H1 (cell line): ENCODE measurements around the gene ARPC3. TPM values are rescaled to one million over a fixed set of nuclear protein-coding genes. Genes with fewer than 3 reads are reported as not detected.

Source experiments
- CTCF ChIA-PET: fragments of 300-600 bp; sonication (Branson Sonifier 250); formaldehyde crosslinking; loops from one replicate; lab custom pipeline; 2021; ENCODE audit not compliant: partially characterized antibody; lab: Charles Lee
- POLR2A ChIA-PET: fragments of 300-600 bp; sonication (Branson Sonifier 250); formaldehyde crosslinking; loops from one replicate; lab custom pipeline; 2021; ENCODE audit warnings: inconsistent platforms; ENCODE audit not compliant: partially characterized antibody; lab: Charles Lee
- DNase-seq, 2 experiments: peaks; one replicate each; pipeline versions ENCODE4 v3.0.0 to v3.0.0-alpha.2; 2010 to 2022; ENCODE audit warnings: low spot score in 2 of 2, low read depth in 1 of 2, mixed read lengths in 1 of 2
- FAIRE-seq: peaks from 2 replicates; lab custom pipeline; 2011; peaks lifted over from hg19 to GRCh38; lab: Jason Lieb, UNC
- H2AFZ ChIP-seq: 2 replicates; pipeline ENCODE4 v1.8.1; 2012; ENCODE audit warnings: low read length, inconsistent platforms
- H2AK5ac ChIP-seq: 2 replicates; pipeline ENCODE4 v1.6.1; 2013; ENCODE audit warnings: low read depth, low read length
- H2BK120ac ChIP-seq: replicated peaks from 2 replicates; pipeline ENCODE3; 2013; ENCODE audit warnings: low read depth, low read length, inconsistent platforms
- H2BK12ac ChIP-seq: 2 replicates; pipeline ENCODE4 v1.6.1; 2013; ENCODE audit warnings: low read depth, low read length
- H2BK15ac ChIP-seq: 2 replicates; pipeline ENCODE4 v1.6.1; 2013; ENCODE audit warnings: low read length
- H2BK20ac ChIP-seq: 2 replicates; pipeline ENCODE4 v1.6.1; 2013; ENCODE audit warnings: low read length
- H2BK5ac ChIP-seq: 2 replicates; pipeline ENCODE4 v1.6.1; 2013; ENCODE audit warnings: low read depth, low read length
- H3K14ac ChIP-seq: 2 replicates; pipeline ENCODE4 v1.6.1; 2013; ENCODE audit warnings: inconsistent platforms; ENCODE audit not compliant: insufficient read length
- H3K18ac ChIP-seq: 2 replicates; pipeline ENCODE4 v1.6.1; 2013; ENCODE audit warnings: low read length; ENCODE audit errors: extremely low read depth
- H3K23ac ChIP-seq: 2 replicates; pipeline ENCODE4 v1.6.1; 2013; ENCODE audit warnings: inconsistent platforms; ENCODE audit not compliant: insufficient read length
- H3K23me2 ChIP-seq: 2 replicates; pipeline ENCODE4 v1.6.1; 2013; ENCODE audit warnings: low read depth, low read length
- H3K27ac ChIP-seq: 2 replicates; pipeline ENCODE4 v1.6.1; 2011; ENCODE audit warnings: low read depth, low read length, inconsistent platforms
- H3K27me3 ChIP-seq, 4 experiments: replicated peaks in 1 of 4; 1 replicate in 1 of 4; 2 replicates in 3 of 4; pipeline versions ENCODE4 v1.6.1 to v1.8.1; 2011 to 2013; ENCODE audit warnings: low read length in 3 of 4, mild to moderate bottlenecking in 3 of 4, inconsistent platforms in 2 of 4, mixed read lengths in 2 of 4, moderate library complexity in 1 of 4; ENCODE audit not compliant: control insufficient read depth in 3 of 4, insufficient read depth in 3 of 4; ENCODE audit errors: extremely low read depth in 1 of 4
- H3K36me3 ChIP-seq, 4 experiments: 2 replicates each; pipeline versions ENCODE4 v1.6.1 to v1.8.1; 2011 to 2013; ENCODE audit warnings: mild to moderate bottlenecking in 4 of 4, low read length in 3 of 4, moderate library complexity in 2 of 4, control low read depth in 1 of 4, inconsistent platforms in 1 of 4; ENCODE audit not compliant: insufficient read depth in 4 of 4, control insufficient read depth in 2 of 4
- H3K4ac ChIP-seq: replicated peaks from 2 replicates; pipeline ENCODE3; 2013; ENCODE audit warnings: low read length, low read depth, mixed read lengths, inconsistent platforms; ENCODE audit not compliant: insufficient read length
- H3K4me1 ChIP-seq, 4 experiments: replicated peaks in 1 of 4; 1 replicate in 1 of 4; 2 replicates in 3 of 4; pipeline versions ENCODE4 v1.6.1 to v1.8.1; 2011 to 2013; ENCODE audit warnings: low read length in 3 of 4, inconsistent platforms in 2 of 4, mixed read lengths in 1 of 4; ENCODE audit not compliant: insufficient read depth in 4 of 4, control insufficient read depth in 3 of 4
- H3K4me2 ChIP-seq, 2 experiments: 2 replicates each; pipeline versions ENCODE4 v1.6.1 to v1.8.1; 2011 to 2013; ENCODE audit warnings: low read depth in 2 of 2, low read length in 2 of 2, control low read depth in 1 of 2, inconsistent platforms in 1 of 2, mild to moderate bottlenecking in 1 of 2; ENCODE audit not compliant: insufficient read depth in 1 of 2
- H3K4me3 ChIP-seq, 4 experiments: fragments of 200-600, 300-600 bp in 1 of 4; sonication (generic), shearing (Covaris generic), sonication (Bioruptor Twin) in 1 of 4; 2 replicates each; pipeline versions ENCODE4 v1.5.1 to v1.8.1; 2011 to 2016; ENCODE audit warnings: low read length in 4 of 4, low read depth in 3 of 4, control low read depth in 2 of 4, inconsistent platforms in 2 of 4, mild to moderate bottlenecking in 2 of 4, mixed read lengths in 1 of 4, moderate library complexity in 1 of 4; ENCODE audit not compliant: insufficient read depth in 2 of 4; ENCODE audit errors: extremely low read depth in 1 of 4
- H3K56ac ChIP-seq: replicated peaks from 2 replicates; pipeline ENCODE3; 2013; ENCODE audit warnings: low read depth, mild to moderate bottlenecking, mixed read lengths, low read length, inconsistent platforms; ENCODE audit not compliant: insufficient read length
- H3K79me1 ChIP-seq: 2 replicates; pipeline ENCODE4 v1.6.1; 2013; ENCODE audit warnings: low read depth, low read length, control low read depth
- H3K79me2 ChIP-seq, 2 experiments: 2 replicates each; pipeline versions ENCODE4 v1.6.1 to v1.8.1; 2012 to 2013; ENCODE audit warnings: low read length in 2 of 2, mild to moderate bottlenecking in 2 of 2, inconsistent platforms in 1 of 2; ENCODE audit not compliant: insufficient read depth in 2 of 2, control insufficient read depth in 1 of 2
- H3K9ac ChIP-seq, 4 experiments: replicated peaks in 1 of 4; 1 replicate in 1 of 4; 2 replicates in 3 of 4; pipeline versions ENCODE4 v1.6.1 to v1.8.1; 2011 to 2013; ENCODE audit warnings: low read depth in 3 of 4, low read length in 3 of 4, control low read depth in 2 of 4, mild to moderate bottlenecking in 2 of 4, moderate library complexity in 2 of 4, inconsistent platforms in 1 of 4; ENCODE audit errors: extremely low read depth in 1 of 4
- H3K9me3 ChIP-seq, 2 experiments: 2 replicates each; pipeline versions ENCODE4 v1.6.1 to v1.8.1; 2012 to 2013; ENCODE audit warnings: mild to moderate bottlenecking in 2 of 2, moderate library complexity in 2 of 2, control low read depth in 1 of 2, inconsistent platforms in 1 of 2, low read depth in 1 of 2, low read length in 1 of 2, mixed read lengths in 1 of 2; ENCODE audit not compliant: insufficient read depth in 2 of 2
- H4K20me1 ChIP-seq, 2 experiments: replicated peaks in 1 of 2; 2 replicates each; pipeline versions ENCODE3 to v1.8.1; 2011 to 2013; ENCODE audit warnings: inconsistent platforms in 2 of 2, low read length in 2 of 2, mild to moderate bottlenecking in 1 of 2; ENCODE audit not compliant: insufficient read depth in 2 of 2, control insufficient read depth in 1 of 2
- H4K5ac ChIP-seq: 2 replicates; pipeline ENCODE4 v1.6.1; 2013; ENCODE audit warnings: low read length, low read depth, mixed read lengths, inconsistent platforms; ENCODE audit not compliant: insufficient read length
- H4K8ac ChIP-seq: 2 replicates; pipeline ENCODE4 v1.8.0; 2013; ENCODE audit warnings: mild to moderate bottlenecking, moderate library complexity, low read length, inconsistent platforms; ENCODE audit not compliant: insufficient read depth; ENCODE audit errors: extremely low read depth
- H4K91ac ChIP-seq: replicated peaks from 2 replicates; pipeline ENCODE3; 2013; ENCODE audit warnings: low read length, mixed read lengths, inconsistent platforms; ENCODE audit not compliant: insufficient read length
- CREB1 ChIP-seq: IDR thresholded peaks from 2 replicates; pipeline ENCODE4 v1.6.1; 2012; ENCODE audit warnings: inconsistent platforms
- EZH2 ChIP-seq: fragments of 200-600 bp; sonication (generic); IDR thresholded peaks from 2 replicates; pipeline ENCODE4 v1.7.1; 2012; ENCODE audit warnings: low read depth, mild to moderate bottlenecking, moderate library complexity, low read length, inconsistent platforms; ENCODE audit not compliant: severe bottlenecking
- GTF2F1 ChIP-seq: IDR thresholded peaks from 2 replicates; pipeline ENCODE4 v1.6.1; 2012; ENCODE audit warnings: low read depth, low read length, improper control_type of control experiment, borderline replicate concordance
- SIX5 ChIP-seq: IDR thresholded peaks from 2 replicates; pipeline ENCODE4 v1.6.1; 2011; ENCODE audit warnings: mild to moderate bottlenecking, low read depth, low read length
- WGBS, 2 experiments: shearing (Covaris generic) in 1 of 2; methylation state at CpG; one replicate each; pipeline versions ENCODE4 v1.1.6 to v1.1.7; 2013 to 2015; ENCODE audit warnings: low lambda C conversion rate in 2 of 2, mixed read lengths in 2 of 2, inconsistent platforms in 1 of 2, low coverage in 1 of 2, missing lambda C conversion rate in 1 of 2; ENCODE audit not compliant: insufficient replicate concordance in 2 of 2, insufficient coverage in 1 of 2, insufficient read length in 1 of 2; ENCODE audit errors: extremely low coverage in 1 of 2, missing lambda C conversion rate in 1 of 2; 5-methylcytosine and 5-hydroxymethylcytosine counted together
- long read RNA-seq, 2 experiments: library from RNA in 1 of 2; library from capped mRNA in 1 of 2; stranded (forward); transcript quantifications; one replicate each; pipeline ENCODE4 v2.0.0, GENCODE V29; 2021; ENCODE audit warnings: inconsistent platforms in 1 of 2
- polyA minus RNA-seq, 3 experiments: library from RNA; depleted of rRNA, polyadenylated mRNA; stranded (reverse); fragments of >200 nt; gene quantifications; 1 replicate in 2 of 3; 2 replicates in 1 of 3; pipeline ENCODE4 v1.2.3, GENCODE V29; 2011
- polyA plus RNA-seq, 7 experiments: library from polyadenylated mRNA; depleted of rRNA in 3 of 7; stranded (reverse) in 5 of 7; unstranded in 2 of 7; fragments of >200 nt in 5 of 7; fragments of 200-250 nt in 2 of 7; gene quantifications; 1 replicate in 5 of 7; 2 replicates in 1 of 7; 4 replicates in 1 of 7; pipeline versions ENCODE4 v1.2.1 to v1.2.3, GENCODE V29; 2011 to 2013; ENCODE audit warnings: missing spikeins in 2 of 7, mixed read lengths in 2 of 7
- total RNA-seq: library from RNA; stranded (reverse); fragmentation: NEBNext Ultra II Directional; extraction: Animal tissue kit (Norgen Biotek cat#: 25700); gene quantifications from 2 replicates; pipeline ENCODE4 v1.2.1, GENCODE V29; 2021
- TF ChIP-seq, protein P1 (sequence below), 3 experiments: IDR thresholded peaks; 1 replicate in 2 of 3; 2 replicates in 1 of 3; pipeline versions ENCODE4 v1.5.1 to v1.6.1; 2011; ENCODE audit warnings: low read length in 3 of 3, mild to moderate bottlenecking in 3 of 3, inconsistent platforms in 2 of 3, low read depth in 1 of 3, moderate library complexity in 1 of 3; ENCODE audit not compliant: insufficient read depth in 1 of 3; ENCODE audit errors: control extremely low read depth in 1 of 3

ARPC3 gene
- total RNA-seq (160 and 170 TPM in 2 replicates), polyA plus RNA-seq (2011; rRNA removed) (33.8 and 36.7 TPM in 2 replicates), polyA minus RNA-seq (2011; rRNA and poly(A)+ RNA removed) (9.7 and 11.0 TPM in 2 replicates)
- 40.7 TPM for polyA plus RNA-seq (2011; cell fraction: cytosol; rRNA removed)
- 6.9 TPM for polyA plus RNA-seq (2011; cell fraction: nucleus; rRNA removed)
- polyA plus RNA-seq (2012, experiment 1 of 2): 121 to 247 TPM (median 129 TPM) in 4 replicates
- polyA plus RNA-seq (2012, experiment 2 of 2): 47.1 TPM
- polyA plus RNA-seq (2013, experiment 1 of 2): 177 TPM
- polyA plus RNA-seq (2013, experiment 2 of 2): 173 TPM
- 41.1 TPM for polyA minus RNA-seq (2011; cell fraction: cytosol; rRNA and poly(A)+ RNA removed)
- polyA minus RNA-seq (2011; cell fraction: nucleus; rRNA and poly(A)+ RNA removed): 15.9 TPM
- long read RNA-seq, experiment 1, transcript ARPC3-201 (7 exons, 1,014 nt): major isoform, 182 of 250 reads
- long read RNA-seq, experiment 1, partial matches to known transcripts: 58 of 250 reads
- long read RNA-seq, experiment 1, other reads (novel, unspliced or antisense): 7 of 250 reads
- long read RNA-seq, experiment 2, transcript ARPC3-201 (7 exons, 1,014 nt): major isoform, 625 of 638 reads
- long read RNA-seq, experiment 2, partial matches to known transcripts: 0 of 638 reads
- long read RNA-seq, experiment 2, other reads (novel, unspliced or antisense): 13 of 638 reads

GRCh38 chr12:110449799-110450497 lies at the start of gene ARPC3:
Gene ARPC3, minus strand, starts transcription at chr12:110450337. Its CDS starts 77 bp downstream, at chr12:110450260.
- Histone ChIP-seq H3K4ac (no peak within 1 kb of the TSS), H4K8ac (peak within 1 kb of the TSS; percentile 90; the same call in 1 of the 2 replicates), H2BK120ac (no peak within 1 kb of the TSS), H3K9me3 (no peaks in the 10 kb centered on the region), H3K14ac (no peak within 1 kb of the TSS), H2BK15ac (no peak within 1 kb of the TSS), H4K20me1 (no peaks in the 10 kb centered on the region), H2AK5ac (no peak within 1 kb of the TSS), H4K91ac (no peak within 1 kb of the TSS), H3K27me3 (no peaks in the 10 kb centered on the region), H2BK12ac (no peak within 1 kb of the TSS), H3K23ac (no peak within 1 kb of the TSS), H4K5ac (peak within 1 kb of the TSS; percentile 87), H3K4me2 (peak within 1 kb of the TSS; percentile 61 to 77), H2AFZ (no peak within 1 kb of the TSS; the same call in 1 of the 2 replicates), H3K9ac (peak within 1 kb of the TSS in 3 of 4 experiments; percentile 45 to 61 (median 49); a peak in 5 of 7 replicates), H3K4me3 (peak within 1 kb of the TSS; percentile 63 to 93 (median 87)), H3K56ac (peak within 1 kb of the TSS; percentile 90), H3K79me1 (peaks cover 3% of the 10 kb centered on the region), H3K27ac (peak within 1 kb of the TSS; percentile 11; the same call in 1 of the 2 replicates), H2BK20ac (no peak within 1 kb of the TSS), H2BK5ac (peak within 1 kb of the TSS; percentile 66; the same call in 1 of the 2 replicates), H3K23me2 (no peaks in the 10 kb centered on the region), H3K36me3 (peaks cover 0 to 28% (median 12%) of the 10 kb centered on the region in 4 experiments; a peak in 6 of 8 replicates), H3K79me2 (peaks cover 0 to 20% of the 10 kb centered on the region in 2 experiments; a peak in 2 of 4 replicates), H3K4me1 (peaks cover 0 to 3% (median 0%) of the 10 kb centered on the region in 4 experiments; a peak in 1 of 7 replicates), H3K18ac (peak within 1 kb of the TSS; percentile 83)
- ChIA-PET CTCF (interaction anchor here (0.6 to 7.9 kb wide), 29 partner anchors 9 to 348 kb away, joined by 3 to 69 read pairs (median 4); partner anchors contain the start of genes FAM216A, GPN3 and VPS29), POLR2A (interaction anchor here (0.6 to 7.2 kb wide), 15 partner anchors 9 to 588 kb away, joined by 3 to 57 read pairs (median 4); partner anchors contain the start of genes FAM216A and GPN3)
- DNase-seq: peak; percentile 89 to 94
- WGBS, 2 experiments: 1% methylated on average over 49 of the region's 51 CpGs; no CpG with 5 or more reads in 1 of the 2 experiments
- no peak for FAIRE-seq
- TF ChIP-seq EZH2 (no peak), CREB1 (no peak), GTF2F1 (peak; percentile 94), SIX5 (no peak)
- TF ChIP-seq, protein P1, sequence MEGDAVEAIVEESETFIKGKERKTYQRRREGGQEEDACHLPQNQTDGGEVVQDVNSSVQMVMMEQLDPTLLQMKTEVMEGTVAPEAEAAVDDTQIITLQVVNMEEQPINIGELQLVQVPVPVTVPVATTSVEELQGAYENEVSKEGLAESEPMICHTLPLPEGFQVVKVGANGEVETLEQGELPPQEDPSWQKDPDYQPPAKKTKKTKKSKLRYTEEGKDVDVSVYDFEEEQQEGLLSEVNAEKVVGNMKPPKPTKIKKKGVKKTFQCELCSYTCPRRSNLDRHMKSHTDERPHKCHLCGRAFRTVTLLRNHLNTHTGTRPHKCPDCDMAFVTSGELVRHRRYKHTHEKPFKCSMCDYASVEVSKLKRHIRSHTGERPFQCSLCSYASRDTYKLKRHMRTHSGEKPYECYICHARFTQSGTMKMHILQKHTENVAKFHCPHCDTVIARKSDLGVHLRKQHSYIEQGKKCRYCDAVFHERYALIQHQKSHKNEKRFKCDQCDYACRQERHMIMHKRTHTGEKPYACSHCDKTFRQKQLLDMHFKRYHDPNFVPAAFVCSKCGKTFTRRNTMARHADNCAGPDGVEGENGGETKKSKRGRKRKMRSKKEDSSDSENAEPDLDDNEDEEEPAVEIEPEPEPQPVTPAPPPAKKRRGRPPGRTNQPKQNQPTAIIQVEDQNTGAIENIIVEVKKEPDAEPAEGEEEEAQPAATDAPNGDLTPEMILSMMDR (IDR thresholded peaks at IDR 0.05; ENCODE audit: control extremely low read depth in 1 of 3, insufficient read depth in 1 of 3, low read depth in 1 of 3, low read length in 3 of 3): peak; percentile 79 to 86 (median 81)
